HG03520 (cell line): Measurements from ENCODE around the gene SPIN2B.

ENCODE experiments used
- ATAC-seq: cut with Tn5 transposase; IDR thresholded peaks from one replicate; pipeline ENCODE4 v1.9.1; 2021; ENCODE audit warnings: mild to moderate bottlenecking, moderate library complexity; ENCODE audit not compliant: unreplicated experiment

The SPIN2B gene

DNA sequence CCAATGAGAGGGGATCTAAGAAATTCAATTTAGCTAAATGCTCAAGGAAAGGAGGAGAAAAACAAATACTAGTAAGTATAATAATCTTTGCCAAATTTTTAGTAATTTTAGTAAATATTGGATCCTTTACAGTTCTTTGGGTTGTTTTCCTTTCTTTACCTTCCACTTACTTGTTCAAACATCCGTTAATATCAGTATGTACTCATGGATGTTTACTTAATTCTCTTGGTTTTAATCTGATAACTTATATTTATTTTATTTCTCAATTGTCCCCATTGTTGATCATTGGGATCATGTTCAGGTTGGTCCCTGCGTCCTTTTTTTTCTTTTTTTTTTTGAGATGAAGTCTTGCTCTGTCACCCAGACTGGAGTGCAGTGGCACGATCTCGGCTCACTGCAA is 46.9 kb downstream of the SPIN2B start:
- ATAC-seq = no peak

DNA sequence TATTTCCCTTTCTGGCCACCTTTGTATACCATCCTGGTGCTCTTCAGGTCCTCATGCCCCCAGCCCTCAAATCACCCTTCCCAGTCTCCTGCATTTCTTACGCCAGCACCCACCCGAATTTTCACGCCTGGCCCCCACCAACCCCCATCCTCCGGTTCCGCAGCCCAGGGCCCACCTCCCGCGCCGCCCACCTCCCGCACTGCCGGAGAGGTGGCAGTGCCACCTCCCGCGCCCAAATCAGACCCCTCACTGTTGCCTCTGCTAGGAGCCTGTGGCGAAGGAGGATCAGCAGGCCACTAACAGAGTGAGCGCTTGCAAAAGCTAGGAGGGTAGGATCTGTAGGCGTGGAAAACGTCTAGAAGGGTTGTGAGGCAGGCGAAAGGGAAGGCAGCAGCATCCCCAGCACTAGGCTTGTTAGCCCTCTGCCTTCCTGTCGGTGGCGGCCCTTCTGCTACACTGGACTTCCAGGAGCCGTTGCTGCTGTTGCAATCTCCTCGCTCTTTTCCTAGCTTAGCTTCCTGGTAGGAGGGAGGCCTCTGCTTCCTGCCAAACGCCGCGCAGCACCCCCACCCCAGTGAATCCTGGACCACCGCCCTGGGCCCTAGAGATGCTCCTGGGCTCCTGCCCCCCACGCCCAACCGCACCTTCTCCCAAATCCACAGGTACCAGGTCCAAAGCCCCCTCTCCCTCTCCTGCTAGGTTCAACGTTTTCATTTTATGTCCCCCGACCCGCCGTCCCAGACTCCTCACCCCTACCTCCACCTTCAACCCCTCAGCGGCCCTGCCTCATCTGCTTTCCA is 51.0 kb downstream of the SPIN2B start:
- ATAC-seq = no peak
